Ishikawa (cell line): ENCODE measurements around the gene EIF5AL1.

ENCODE experiments used
- CEBPB ChIP-seq: IDR thresholded peaks from 2 replicates; pipeline ENCODE4 v1.6.1; 2012
- EP300 ChIP-seq: IDR thresholded peaks from 2 replicates; pipeline ENCODE4 v1.6.1; 2012; ENCODE audit warnings: borderline replicate concordance
- FOXM1 ChIP-seq: IDR thresholded peaks from 2 replicates; pipeline ENCODE4 v1.6.1; 2012; ENCODE audit warnings: low read depth, borderline replicate concordance
- NFIC ChIP-seq: IDR thresholded peaks from 2 replicates; pipeline ENCODE4 v1.6.1; 2012
- RAD21 ChIP-seq: IDR thresholded peaks from 2 replicates; pipeline ENCODE4 v1.6.1; 2012; ENCODE audit warnings: low read depth
- TAF1 ChIP-seq: IDR thresholded peaks from 2 replicates; pipeline ENCODE4 v1.6.1; 2012; ENCODE audit warnings: low read depth, mild to moderate bottlenecking
- TEAD4 ChIP-seq: IDR thresholded peaks from 2 replicates; pipeline ENCODE4 v1.6.1; 2012
- YY1 ChIP-seq: IDR thresholded peaks from 2 replicates; pipeline ENCODE4 v1.6.1; 2012; ENCODE audit warnings: low read depth
- TF ChIP-seq, protein P1 (sequence below): IDR thresholded peaks from 2 replicates; pipeline ENCODE4 v1.6.1; 2012; ENCODE audit warnings: low read depth, mild to moderate bottlenecking
- TF ChIP-seq, protein P2 (sequence below): IDR thresholded peaks from 2 replicates; pipeline ENCODE4 v1.6.1; 2012

DNA sequence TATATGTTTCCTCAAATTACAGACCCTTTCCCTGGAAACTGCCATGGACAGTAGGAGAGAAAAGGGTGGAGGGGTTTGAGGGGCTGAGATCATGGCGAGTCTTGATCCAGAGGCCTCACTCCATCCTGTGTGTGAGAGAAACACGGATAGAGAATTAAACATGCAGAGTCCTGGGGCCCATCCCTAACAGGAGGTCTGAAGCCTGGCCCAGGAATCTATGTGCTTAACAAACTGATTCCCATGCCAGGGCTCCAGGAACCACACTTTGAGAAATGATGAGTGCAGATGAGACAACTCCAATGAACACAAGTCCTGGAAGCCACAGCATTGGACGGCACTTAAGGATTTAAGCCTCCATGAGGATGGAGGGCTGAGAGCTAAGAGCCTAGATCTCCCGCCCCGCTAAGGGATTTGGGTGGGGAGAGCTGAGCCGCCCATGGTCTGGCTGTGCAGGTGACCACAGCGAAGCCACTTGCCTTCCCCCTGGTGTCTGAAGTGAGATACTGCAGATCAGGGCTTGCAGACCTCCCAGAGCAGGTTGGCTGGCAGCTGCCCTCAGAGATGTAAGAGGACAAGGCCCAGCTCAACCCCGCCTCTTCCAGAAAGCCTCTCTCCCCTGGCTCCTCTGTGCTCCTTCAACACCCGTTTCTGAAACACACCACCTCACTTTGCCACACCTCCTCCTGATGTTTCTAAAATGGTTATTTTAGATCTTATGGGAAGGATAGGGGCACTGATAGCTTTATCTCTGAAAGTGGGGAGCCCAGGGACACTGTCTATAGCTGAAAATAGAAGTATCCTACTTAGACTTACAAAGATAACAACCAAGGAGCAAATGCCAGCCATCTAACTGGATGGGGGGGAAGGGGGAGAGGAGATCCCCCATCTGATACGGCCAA lies 24.8 kb upstream of the EIF5AL1 start:
- peak; percentile 83 for TF ChIP-seq RAD21
- no peak for TF ChIP-seq CEBPB
- TF ChIP-seq TAF1 = no peak
- no peak for TF ChIP-seq EP300
- TF ChIP-seq NFIC = no peak
- no peak for TF ChIP-seq FOXM1
- TF ChIP-seq, protein P1, sequence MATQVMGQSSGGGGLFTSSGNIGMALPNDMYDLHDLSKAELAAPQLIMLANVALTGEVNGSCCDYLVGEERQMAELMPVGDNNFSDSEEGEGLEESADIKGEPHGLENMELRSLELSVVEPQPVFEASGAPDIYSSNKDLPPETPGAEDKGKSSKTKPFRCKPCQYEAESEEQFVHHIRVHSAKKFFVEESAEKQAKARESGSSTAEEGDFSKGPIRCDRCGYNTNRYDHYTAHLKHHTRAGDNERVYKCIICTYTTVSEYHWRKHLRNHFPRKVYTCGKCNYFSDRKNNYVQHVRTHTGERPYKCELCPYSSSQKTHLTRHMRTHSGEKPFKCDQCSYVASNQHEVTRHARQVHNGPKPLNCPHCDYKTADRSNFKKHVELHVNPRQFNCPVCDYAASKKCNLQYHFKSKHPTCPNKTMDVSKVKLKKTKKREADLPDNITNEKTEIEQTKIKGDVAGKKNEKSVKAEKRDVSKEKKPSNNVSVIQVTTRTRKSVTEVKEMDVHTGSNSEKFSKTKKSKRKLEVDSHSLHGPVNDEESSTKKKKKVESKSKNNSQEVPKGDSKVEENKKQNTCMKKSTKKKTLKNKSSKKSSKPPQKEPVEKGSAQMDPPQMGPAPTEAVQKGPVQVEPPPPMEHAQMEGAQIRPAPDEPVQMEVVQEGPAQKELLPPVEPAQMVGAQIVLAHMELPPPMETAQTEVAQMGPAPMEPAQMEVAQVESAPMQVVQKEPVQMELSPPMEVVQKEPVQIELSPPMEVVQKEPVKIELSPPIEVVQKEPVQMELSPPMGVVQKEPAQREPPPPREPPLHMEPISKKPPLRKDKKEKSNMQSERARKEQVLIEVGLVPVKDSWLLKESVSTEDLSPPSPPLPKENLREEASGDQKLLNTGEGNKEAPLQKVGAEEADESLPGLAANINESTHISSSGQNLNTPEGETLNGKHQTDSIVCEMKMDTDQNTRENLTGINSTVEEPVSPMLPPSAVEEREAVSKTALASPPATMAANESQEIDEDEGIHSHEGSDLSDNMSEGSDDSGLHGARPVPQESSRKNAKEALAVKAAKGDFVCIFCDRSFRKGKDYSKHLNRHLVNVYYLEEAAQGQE = no peak
- TF ChIP-seq TEAD4 = no peak
- TF ChIP-seq, protein P2, sequence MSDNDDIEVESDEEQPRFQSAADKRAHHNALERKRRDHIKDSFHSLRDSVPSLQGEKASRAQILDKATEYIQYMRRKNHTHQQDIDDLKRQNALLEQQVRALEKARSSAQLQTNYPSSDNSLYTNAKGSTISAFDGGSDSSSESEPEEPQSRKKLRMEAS = no peak
- TF ChIP-seq YY1 = no peak
